Left ventricle myocardium inferior (tissue), 1 donor: ENCODE data around the gene AGPAT3. TPM values are rescaled to one million over a fixed set of nuclear protein-coding genes. Genes with fewer than 3 reads are reported as not detected.

Experiments used
- DNase-seq: peaks from one replicate; pipeline ENCODE4 v3.0.0-alpha.2; 2020
- H3K27ac ChIP-seq: fragments of 200-600 bp; replicated peaks from 2 replicates; pipeline ENCODE4 v1.8.0; 2021
- H3K27me3 ChIP-seq: fragments of 200-600 bp; 2 replicates; pipeline ENCODE4 v1.8.0; 2021; ENCODE audit warnings: low read depth
- H3K36me3 ChIP-seq: fragments of 200-600 bp; 2 replicates; pipeline ENCODE4 v1.8.0; 2021
- H3K4me1 ChIP-seq: fragments of 200-600 bp; 2 replicates; pipeline ENCODE4 v1.8.0; 2021
- H3K4me3 ChIP-seq: fragments of 200-600 bp; 2 replicates; pipeline ENCODE4 v1.8.0; 2021; ENCODE audit warnings: mild to moderate bottlenecking, moderate library complexity
- H3K9me3 ChIP-seq: fragments of 200-600 bp; replicated peaks from 2 replicates; pipeline ENCODE4 v1.8.0; 2021
- intact Hi-C: fragments of 100-400 bp; cut with micrococcal nuclease; formaldehyde crosslinking; loops from one replicate; pipeline ENCODE4 v1.11.0; 2022
- total RNA-seq: library from RNA; stranded (reverse); fragmentation: NEBNext Ultra II Directional; extraction: Animal tissue kit (Norgen Biotek cat#: 25700); gene quantifications from one replicate; pipeline ENCODE4 v1.2.1, GENCODE V29; 2021
- TF ChIP-seq, protein P1 (sequence below): fragments of 200-600 bp; IDR thresholded peaks from 2 replicates; pipeline ENCODE4 v1.8.0; 2021; ENCODE audit warnings: antibody characterized with exemption, mild to moderate bottlenecking, borderline replicate concordance
- donor health status: DM: no; HTN: yes; CAD: no; lungs with severe emphysema.

The AGPAT3 gene
- total RNA-seq, 1 donor from 2014 or later, result 79.6 TPM

DNA sequence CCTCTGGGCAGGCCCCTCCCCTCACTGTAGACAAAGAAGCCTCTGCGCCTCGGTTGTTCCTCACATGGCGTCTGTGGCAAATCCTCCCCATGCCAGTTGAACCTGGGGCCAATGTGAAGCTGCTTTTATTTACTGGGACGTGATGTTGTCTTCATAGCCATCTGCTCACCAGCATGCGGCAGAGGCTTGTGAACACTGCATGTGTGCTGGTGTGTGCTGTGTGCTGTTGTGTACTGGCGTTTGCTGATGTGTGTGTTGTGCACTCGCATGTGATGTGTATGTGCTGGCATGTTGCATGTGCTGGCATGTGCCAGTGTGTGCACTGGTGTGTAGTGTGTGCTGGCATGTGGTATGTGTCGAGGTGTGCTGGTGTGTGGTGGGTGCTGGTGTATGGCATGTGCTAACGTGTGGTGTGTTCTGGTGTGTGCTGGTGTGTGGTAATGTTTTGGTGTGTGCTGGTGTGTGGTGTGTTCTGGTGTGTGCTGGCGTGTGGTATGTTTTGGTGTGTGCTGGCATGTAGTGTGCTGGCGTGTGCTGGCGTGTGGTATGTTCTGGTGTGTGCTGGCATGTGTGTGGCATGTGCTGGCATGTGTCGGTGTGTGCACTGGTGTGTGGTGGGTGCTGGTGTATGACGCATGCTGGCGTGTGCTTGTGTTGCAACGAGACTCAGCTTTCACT lies 109.9 kb downstream of the AGPAT3 start:
- Histone ChIP-seq H3K27ac (no peak overlapping the region), H3K4me3 (no peak overlapping the region), H3K9me3 (no peaks in the 10 kb centered on the region), H3K4me1 (peaks cover 13% of the 10 kb centered on the region), H3K27me3 (no peaks in the 10 kb centered on the region), H3K36me3 (peaks cover 71% of the 10 kb centered on the region)
- intact Hi-C loops, result no loop called here
- TF ChIP-seq, protein P1, sequence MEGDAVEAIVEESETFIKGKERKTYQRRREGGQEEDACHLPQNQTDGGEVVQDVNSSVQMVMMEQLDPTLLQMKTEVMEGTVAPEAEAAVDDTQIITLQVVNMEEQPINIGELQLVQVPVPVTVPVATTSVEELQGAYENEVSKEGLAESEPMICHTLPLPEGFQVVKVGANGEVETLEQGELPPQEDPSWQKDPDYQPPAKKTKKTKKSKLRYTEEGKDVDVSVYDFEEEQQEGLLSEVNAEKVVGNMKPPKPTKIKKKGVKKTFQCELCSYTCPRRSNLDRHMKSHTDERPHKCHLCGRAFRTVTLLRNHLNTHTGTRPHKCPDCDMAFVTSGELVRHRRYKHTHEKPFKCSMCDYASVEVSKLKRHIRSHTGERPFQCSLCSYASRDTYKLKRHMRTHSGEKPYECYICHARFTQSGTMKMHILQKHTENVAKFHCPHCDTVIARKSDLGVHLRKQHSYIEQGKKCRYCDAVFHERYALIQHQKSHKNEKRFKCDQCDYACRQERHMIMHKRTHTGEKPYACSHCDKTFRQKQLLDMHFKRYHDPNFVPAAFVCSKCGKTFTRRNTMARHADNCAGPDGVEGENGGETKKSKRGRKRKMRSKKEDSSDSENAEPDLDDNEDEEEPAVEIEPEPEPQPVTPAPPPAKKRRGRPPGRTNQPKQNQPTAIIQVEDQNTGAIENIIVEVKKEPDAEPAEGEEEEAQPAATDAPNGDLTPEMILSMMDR, result no peak
- DNase-seq, result no peak

DNA sequence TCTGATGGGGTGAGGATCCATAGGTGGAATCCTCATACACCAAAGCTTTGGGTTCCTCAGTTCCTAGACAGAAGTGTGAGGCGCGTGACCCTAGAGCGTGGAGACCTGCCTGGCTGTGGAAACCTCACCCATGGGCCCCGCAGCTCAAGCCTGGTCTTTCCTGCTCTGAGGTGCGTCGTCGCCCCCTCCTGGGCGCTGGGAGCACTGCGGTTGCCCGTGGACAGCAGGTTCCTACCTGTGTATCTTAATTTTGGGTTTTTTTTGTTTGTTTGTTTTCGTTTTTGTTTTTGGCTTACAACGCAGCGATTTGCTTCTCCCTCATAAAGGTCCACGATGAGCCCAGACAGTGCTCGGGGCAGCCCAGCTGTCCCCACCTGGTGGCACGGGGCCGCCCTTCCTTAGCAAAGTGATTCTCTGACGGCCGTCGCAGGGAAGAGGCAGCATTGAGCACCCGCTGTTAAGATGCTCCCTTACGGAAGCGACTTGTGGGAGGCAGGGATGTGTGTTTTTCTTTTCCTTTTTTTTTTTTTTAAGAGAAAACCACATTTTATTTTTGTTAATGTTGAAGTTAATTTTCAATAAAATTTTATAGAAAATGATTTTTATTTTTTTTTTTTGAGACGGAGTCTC lies 110.6 kb downstream of the AGPAT3 start:
- intact Hi-C loops, result no loop called here
- no peaks in the 10 kb centered on the region for H3K9me3 ChIP-seq
- peaks cover 71% of the 10 kb centered on the region for H3K36me3 ChIP-seq
- H3K27ac ChIP-seq, result no peak overlapping the region
- H3K27me3 ChIP-seq, result no peaks in the 10 kb centered on the region
- peak; percentile 76 for DNase-seq
- no peak overlapping the region for H3K4me3 ChIP-seq
- H3K4me1 ChIP-seq, result peaks cover 13% of the 10 kb centered on the region
- TF ChIP-seq, protein P1, result peak; percentile 95

GRCh38 chr21:43976661-43977060 lies 111.6 kb downstream of the AGPAT3 start:
- H3K36me3 ChIP-seq, result peaks cover 71% of the 10 kb centered on the region
- no peaks in the 10 kb centered on the region for H3K9me3 ChIP-seq
- no peak overlapping the region for H3K4me3 ChIP-seq
- H3K27me3 ChIP-seq, result no peaks in the 10 kb centered on the region
- H3K27ac ChIP-seq, result no peak overlapping the region
- DNase-seq, result no peak
- TF ChIP-seq, protein P1, result no peak
- intact Hi-C loops, result no loop called here
- peaks cover 13% of the 10 kb centered on the region for H3K4me1 ChIP-seq

GRCh38 chr21:43978060-43978459 lies 113.0 kb downstream of the AGPAT3 start:
- H3K27me3 ChIP-seq, result no peaks in the 10 kb centered on the region
- H3K4me1 ChIP-seq, result peaks cover 11% of the 10 kb centered on the region
- DNase-seq, result no peak
- TF ChIP-seq, protein P1, result no peak
- intact Hi-C loops, result no loop called here
- H3K27ac ChIP-seq, result no peak overlapping the region
- H3K9me3 ChIP-seq, result no peaks in the 10 kb centered on the region
- H3K36me3 ChIP-seq, result peaks cover 71% of the 10 kb centered on the region
- no peak overlapping the region for H3K4me3 ChIP-seq

DNA sequence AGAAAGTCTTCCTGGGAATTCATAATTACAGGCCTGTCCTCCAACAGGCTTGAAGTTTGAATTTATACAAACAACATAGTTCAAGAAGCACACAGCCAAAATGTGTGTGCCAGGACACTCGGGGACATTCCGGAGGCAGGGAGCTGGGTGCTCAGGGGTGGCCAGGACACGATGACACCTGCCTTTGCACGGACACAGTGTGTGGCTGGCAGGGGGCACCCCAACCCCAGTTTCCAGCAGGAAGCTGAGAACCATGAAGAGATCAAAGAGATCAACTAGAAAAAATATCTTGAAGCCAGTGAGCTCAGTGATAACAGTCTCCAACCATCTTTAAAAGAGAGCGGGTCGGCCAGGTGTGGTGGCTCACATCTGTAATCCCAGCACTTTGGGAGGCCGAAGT lies 114.6 kb downstream of the AGPAT3 start:
- Histone ChIP-seq H3K27me3 (no peaks in the 10 kb centered on the region), H3K27ac (no peak overlapping the region), H3K4me3 (no peak overlapping the region), H3K9me3 (no peaks in the 10 kb centered on the region), H3K4me1 (peaks cover 8% of the 10 kb centered on the region), H3K36me3 (peaks cover 68% of the 10 kb centered on the region)
- intact Hi-C loops, result no loop called here
- TF ChIP-seq, protein P1, result no peak
- no peak for DNase-seq
